NCI-H2081 (cell line): ENCODE data around the gene NEIL1.
"Not testable (repeated sequence)": the region's sequence is repeated elsewhere in the genome, so short reads cannot be mapped to it uniquely, and the experiment has no call there.

Experiments
- DNase-seq, 2 experiments: peaks; one replicate each; lab custom pipeline; 2025; lab: John Stamatoyannopoulos, UW

The NEIL1 gene

DNA sequence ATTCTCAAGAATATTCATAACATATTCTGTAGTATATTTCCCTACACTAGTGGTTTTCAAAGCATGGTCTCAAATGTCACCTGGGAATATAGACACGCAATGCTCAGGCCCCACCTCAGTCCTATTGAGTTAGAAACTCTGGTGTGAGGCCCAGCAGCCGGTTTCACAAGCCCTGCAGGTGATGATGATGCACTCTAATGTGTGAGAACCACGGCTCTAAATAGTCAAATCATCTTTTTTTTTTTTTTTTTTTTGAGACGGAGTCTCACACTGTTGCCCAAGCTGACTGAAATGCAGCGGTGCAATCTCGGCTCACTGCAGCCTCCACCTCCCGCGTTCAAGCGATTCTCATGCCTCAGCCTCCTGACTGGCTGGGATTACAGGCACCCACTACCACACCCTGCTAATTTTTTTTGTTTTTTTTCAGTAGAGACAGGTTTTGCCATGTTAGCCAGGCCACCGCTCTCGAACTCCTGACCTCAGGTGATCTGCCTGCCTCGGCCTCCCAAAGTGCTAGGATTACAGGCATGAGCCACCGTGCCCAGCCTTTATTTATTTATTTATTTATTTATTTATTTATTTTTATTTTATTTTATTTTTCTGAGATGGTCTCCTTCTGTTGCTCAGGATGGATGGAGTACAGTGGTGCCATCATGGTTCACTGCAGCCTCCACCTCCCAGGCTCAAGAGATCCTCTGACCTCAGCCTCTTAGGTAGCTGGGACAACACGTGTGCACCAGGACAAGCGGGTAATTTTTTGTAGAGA, 13.0 kb upstream of the NEIL1 start:
- not testable (repeated sequence) for DNase-seq

DNA sequence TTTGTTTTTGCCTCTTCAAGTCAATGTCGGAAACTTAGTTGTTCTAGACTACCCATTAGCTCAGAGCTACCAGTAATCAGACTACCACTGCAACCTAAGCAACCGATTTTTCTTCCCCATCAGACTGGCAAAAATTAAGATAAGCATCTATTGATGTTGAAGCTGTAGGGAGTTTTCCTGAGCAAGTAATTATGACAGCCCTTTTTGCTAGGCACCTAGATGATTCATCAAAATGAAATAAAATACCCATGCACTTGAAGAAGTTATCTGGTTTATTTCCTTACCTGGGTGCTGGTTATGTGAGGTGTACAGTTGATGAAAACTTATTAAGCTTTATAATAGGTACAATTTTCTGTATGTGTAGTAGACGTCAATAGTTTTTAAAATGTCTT, 11.5 kb upstream of the NEIL1 start:
- no peak for DNase-seq

GRCh38 chr15:75335705-75336355, 11.0 kb upstream of the NEIL1 start, which contains the start of gene COMMD4:
Gene COMMD4, plus strand, starts transcription at chr15:75336063. Its CDS starts 27 bp downstream, at chr15:75336090.
- DNase-seq: peak; percentile 92 to 95

- no peak for DNase-seq
Measured at GRCh38 chr15:75338661-75339240, 8.1 kb upstream of the NEIL1 start.

- no peak for DNase-seq
Measured at GRCh38 chr15:75339531-75340240, 7.2 kb upstream of the NEIL1 start.

GRCh38 chr15:75342221-75342620, 4.6 kb upstream of the NEIL1 start:
- DNase-seq: no peak

DNA sequence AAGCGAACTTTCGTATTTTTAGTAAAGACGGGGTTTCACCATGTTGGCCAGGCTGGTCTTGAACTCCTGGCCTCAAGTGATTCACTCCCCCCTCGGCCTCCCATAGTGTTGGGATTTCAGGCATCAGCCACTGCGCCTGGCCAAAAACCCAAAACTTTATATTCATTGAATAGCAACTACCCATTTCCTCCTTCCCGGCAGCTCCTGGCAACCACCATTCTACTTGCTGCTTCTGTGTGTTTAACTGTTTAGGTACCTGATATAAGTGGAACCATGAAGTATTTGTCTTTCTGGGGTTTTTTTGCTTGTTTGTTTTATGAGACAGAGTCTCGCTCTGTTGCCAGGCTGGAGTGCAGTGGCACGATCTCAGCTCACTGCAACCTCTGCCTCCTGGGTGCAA, 2.9 kb upstream of the NEIL1 start:
- not testable (repeated sequence) for DNase-seq

- DNase-seq: peak; percentile 6 to 15
Measured at GRCh38 chr15:75347222-75348033, 589 bp downstream of the NEIL1 start.

GRCh38 chr15:75348034-75348561, 1.3 kb downstream of the NEIL1 start:
- no peak for DNase-seq

- DNase-seq: no peak
Measured at GRCh38 chr15:75348562-75349350, 1.9 kb downstream of the NEIL1 start.

DNA sequence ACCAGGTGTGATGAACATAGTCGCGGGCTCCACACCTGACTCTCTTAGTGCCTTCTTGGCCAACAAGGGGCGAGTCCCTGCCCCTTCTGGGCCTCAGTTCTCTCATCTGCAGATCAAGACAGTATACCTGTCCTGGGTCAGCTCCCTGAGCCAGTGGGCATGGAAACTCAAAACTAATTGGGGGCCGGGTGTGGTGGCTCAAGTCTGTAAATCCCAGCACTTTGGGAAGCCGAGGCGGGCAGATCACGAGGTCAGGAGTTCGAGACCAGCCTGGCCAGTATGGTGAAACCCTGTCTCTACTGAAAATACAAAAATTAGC, 2.5 kb downstream of the NEIL1 start:
- not testable (repeated sequence) for DNase-seq

DNA sequence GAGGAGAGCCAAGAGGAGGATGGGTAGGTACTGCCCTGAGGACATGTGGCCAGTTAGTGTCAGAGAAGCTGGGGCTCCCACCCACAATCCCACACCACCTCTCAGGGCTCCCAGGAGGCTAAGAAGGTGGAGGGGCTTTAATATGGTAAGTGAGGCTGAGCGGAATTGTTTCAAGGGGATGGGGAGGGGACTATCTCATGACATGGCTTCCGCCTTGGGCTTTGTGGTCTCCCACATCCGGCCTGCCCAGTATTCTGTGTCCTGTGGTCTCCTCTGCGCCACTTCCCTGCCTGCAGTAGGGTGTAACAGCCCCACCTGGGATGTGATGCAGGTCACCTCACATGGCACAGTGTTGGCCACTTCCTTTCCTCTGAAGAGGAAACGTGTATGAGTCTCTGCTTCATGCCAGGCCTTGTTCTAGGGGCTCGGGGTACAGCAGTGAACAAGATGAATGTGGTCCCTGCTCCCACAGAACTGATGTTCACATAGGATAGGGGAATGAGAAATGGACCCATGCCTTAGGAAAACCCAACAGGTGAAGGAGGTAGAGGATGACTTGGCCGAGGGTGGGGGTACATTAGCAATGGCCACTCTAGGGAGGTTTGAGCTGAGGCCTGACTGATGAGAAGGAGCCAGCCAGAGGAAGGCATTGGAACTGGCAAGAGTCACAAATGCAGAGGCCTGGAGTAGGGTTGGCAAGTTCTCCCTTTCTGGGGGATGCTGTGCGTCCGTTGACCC, 3.2 kb downstream of the NEIL1 start:
- DNase-seq: no peak

GRCh38 chr15:75350601-75351361, 3.9 kb downstream of the NEIL1 start:
- DNase-seq: no peak

- no peak for DNase-seq
Measured at GRCh38 chr15:75352186-75353080, 5.6 kb downstream of the NEIL1 start.

DNA sequence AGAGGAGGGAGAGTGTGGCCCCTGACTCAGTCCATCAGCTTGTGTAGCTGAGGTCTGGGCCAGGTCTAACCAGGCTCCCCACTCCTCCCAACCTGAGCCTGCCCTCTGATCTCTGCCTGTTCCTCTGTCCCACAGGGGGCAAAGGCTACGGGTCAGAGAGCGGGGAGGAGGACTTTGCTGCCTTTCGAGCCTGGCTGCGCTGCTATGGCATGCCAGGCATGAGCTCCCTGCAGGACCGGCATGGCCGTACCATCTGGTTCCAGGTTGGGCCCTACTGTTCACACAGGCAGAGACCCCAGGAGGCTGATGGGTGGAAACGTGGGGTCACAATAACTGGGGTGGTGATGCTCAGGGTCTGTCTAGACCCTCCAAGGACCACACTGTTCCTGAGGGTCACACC, 6.8 kb downstream of the NEIL1 start:
- no peak for DNase-seq

GRCh38 chr15:75354454-75354853, 7.6 kb downstream of the NEIL1 start:
- no peak for DNase-seq

DNA sequence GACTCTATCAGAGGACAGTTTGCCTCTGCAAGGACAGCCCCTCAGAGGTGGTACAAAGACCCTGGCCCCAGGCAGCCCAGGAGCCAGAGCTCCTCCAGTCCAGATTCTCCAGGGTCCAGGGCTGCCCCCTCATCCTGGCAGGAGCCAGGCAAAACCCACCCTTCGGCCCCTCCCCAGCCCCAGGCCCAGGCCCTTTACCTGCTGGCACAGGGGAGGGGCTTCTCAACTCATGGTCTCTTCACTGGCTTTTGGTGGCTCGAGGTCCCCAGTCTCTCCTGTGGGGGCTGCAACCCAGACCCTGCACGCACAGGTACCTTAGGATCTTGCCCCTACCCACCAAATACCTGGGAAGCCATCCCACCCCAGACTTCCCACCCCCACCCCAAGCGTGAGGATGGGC, 8.5 kb downstream of the NEIL1 start:
- no peak for DNase-seq

- DNase-seq: no peak
Measured at GRCh38 chr15:75356006-75356405, 9.2 kb downstream of the NEIL1 start.
